Measurements from ENCODE around the gene ARHGAP21.

DNA sequence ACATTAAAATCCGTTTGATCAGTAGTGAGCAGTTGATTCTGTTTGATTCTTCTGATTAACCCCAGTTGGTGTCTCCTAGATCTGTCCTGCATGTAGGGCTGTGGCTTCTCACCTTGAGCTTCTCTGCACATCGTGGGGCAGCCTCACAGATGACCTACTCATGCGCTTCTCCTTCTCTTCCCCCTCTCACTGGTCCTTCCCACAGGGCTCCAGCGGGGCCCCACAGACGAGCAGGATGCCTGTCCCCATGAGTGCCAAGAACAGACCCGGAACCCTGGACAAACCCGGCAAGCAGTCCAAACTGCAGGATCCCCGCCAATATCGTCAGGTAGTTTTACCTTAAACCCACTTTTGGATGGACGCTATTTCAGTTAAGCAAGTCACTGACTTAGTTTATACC is 178.9 kb downstream of the ARHGAP21 start:
- TF ChIP-seq, protein P1, sequence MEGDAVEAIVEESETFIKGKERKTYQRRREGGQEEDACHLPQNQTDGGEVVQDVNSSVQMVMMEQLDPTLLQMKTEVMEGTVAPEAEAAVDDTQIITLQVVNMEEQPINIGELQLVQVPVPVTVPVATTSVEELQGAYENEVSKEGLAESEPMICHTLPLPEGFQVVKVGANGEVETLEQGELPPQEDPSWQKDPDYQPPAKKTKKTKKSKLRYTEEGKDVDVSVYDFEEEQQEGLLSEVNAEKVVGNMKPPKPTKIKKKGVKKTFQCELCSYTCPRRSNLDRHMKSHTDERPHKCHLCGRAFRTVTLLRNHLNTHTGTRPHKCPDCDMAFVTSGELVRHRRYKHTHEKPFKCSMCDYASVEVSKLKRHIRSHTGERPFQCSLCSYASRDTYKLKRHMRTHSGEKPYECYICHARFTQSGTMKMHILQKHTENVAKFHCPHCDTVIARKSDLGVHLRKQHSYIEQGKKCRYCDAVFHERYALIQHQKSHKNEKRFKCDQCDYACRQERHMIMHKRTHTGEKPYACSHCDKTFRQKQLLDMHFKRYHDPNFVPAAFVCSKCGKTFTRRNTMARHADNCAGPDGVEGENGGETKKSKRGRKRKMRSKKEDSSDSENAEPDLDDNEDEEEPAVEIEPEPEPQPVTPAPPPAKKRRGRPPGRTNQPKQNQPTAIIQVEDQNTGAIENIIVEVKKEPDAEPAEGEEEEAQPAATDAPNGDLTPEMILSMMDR (IDR thresholded peaks at IDR 0.05; ENCODE audit: poor library complexity, severe bottlenecking), result no peak
- TF ChIP-seq EP300 (conservative IDR thresholded peaks at IDR 0.05; ENCODE audit: poor library complexity, severe bottlenecking) (no peak), POLR2AphosphoS5 (IDR thresholded peaks at IDR 0.05) (no peak), EZH2 (IDR thresholded peaks at IDR 0.05; ENCODE audit: borderline replicate concordance, insufficient read depth, low read length, poor library complexity, severe bottlenecking) (no peak)

Data from neural cell (in vitro differentiated cells).